Hepatocyte (in vitro differentiated cells): ENCODE data around the gene AP1G1. TPM values are rescaled to one million over a fixed set of nuclear protein-coding genes. Genes with fewer than 3 reads are reported as not detected.

Experiments
- DNase-seq: peaks from one replicate; pipeline ENCODE4 v3.0.0-alpha.2; 2016; ENCODE audit warnings: low spot score
- H2AFZ ChIP-seq: fragments of 200-600 bp; sonication (generic); 2 replicates; pipeline ENCODE4 v1.6.0; 2016; ENCODE audit warnings: antibody characterized with exemption, mild to moderate bottlenecking
- H3K27ac ChIP-seq: fragments of 200-600 bp; sonication (generic); 2 replicates; pipeline ENCODE4 v1.5.1; 2016; ENCODE audit warnings: mild to moderate bottlenecking
- H3K27me3 ChIP-seq: fragments of 200-600 bp; sonication (generic); 2 replicates; pipeline ENCODE4 v1.6.1; 2016
- H3K36me3 ChIP-seq: fragments of 200-600 bp; sonication (generic); replicated peaks from 2 replicates; pipeline ENCODE4 v1.5.1; 2016; ENCODE audit warnings: low read depth; ENCODE audit not compliant: insufficient read depth
- H3K4me1 ChIP-seq: fragments of 200-600 bp; sonication (generic); 2 replicates; pipeline ENCODE4 v1.5.1; 2016; ENCODE audit warnings: mild to moderate bottlenecking, moderate library complexity; ENCODE audit not compliant: insufficient read depth
- H3K4me2 ChIP-seq: fragments of 200-600 bp; sonication (generic); 2 replicates; pipeline ENCODE4 v1.6.0; 2016
- H3K4me3 ChIP-seq: fragments of 200-600 bp; sonication (generic); 2 replicates; pipeline ENCODE4 v1.5.1; 2016; ENCODE audit warnings: mild to moderate bottlenecking
- H3K79me2 ChIP-seq: fragments of 200-600 bp; sonication (generic); 2 replicates; pipeline ENCODE4 v1.6.0; 2017; ENCODE audit warnings: mild to moderate bottlenecking
- H3K9me2 ChIP-seq: fragments of 200-600 bp; sonication (generic); replicated peaks from 2 replicates; pipeline ENCODE4 v1.6.0; 2017; ENCODE audit warnings: mild to moderate bottlenecking; ENCODE audit not compliant: insufficient read depth
- H3K9me3 ChIP-seq: fragments of 200-600 bp; sonication (generic); 2 replicates; pipeline ENCODE4 v1.5.1; 2016; ENCODE audit warnings: low read depth, mild to moderate bottlenecking
- H4K20me1 ChIP-seq: fragments of 200-600 bp; sonication (generic); 2 replicates; pipeline ENCODE4 v1.6.0; 2016; ENCODE audit warnings: mild to moderate bottlenecking; ENCODE audit not compliant: insufficient read depth, poor library complexity, severe bottlenecking
- EZH2 ChIP-seq: fragments of 200-600 bp; sonication (generic); IDR thresholded peaks from 2 replicates; pipeline ENCODE4 v1.6.1; 2016; ENCODE audit warnings: antibody characterized with exemption, mild to moderate bottlenecking, borderline replicate concordance
- EZH2phosphoT487 ChIP-seq: fragments of 200-600 bp; sonication (generic); IDR thresholded peaks from one replicate; pipeline ENCODE4 v1.6.1; 2018; ENCODE audit warnings: antibody characterized with exemption, mild to moderate bottlenecking, low read depth, moderate library complexity; ENCODE audit not compliant: unreplicated experiment, severe bottlenecking
- WGBS: methylation state at CpG from one replicate; pipeline ENCODE4 v1.1.6; 2016; ENCODE audit warnings: low lambda C conversion rate; ENCODE audit errors: missing lambda C conversion rate; 5-methylcytosine and 5-hydroxymethylcytosine counted together
- polyA plus RNA-seq: library from polyadenylated mRNA; unstranded; fragments of >200 nt; fragmentation: Nextera tagmentation; extraction: Ambion mirVana; gene quantifications from 2 replicates; pipeline ENCODE4 v1.2.1, GENCODE V29; 2016
- total RNA-seq: library from RNA; depleted of rRNA; stranded (reverse); fragments of >200 nt; gene quantifications from 2 replicates; pipeline ENCODE4 v1.2.3, GENCODE V29; 2014
- TF ChIP-seq, protein P1 (sequence below): fragments of 200-600 bp; sonication (generic); IDR thresholded peaks from 2 replicates; pipeline ENCODE4 v1.5.1; 2016; ENCODE audit warnings: antibody characterized with exemption, mild to moderate bottlenecking; ENCODE audit not compliant: poor library complexity

The AP1G1 gene
- total and polyA plus RNA-seq, 2 experiments from 2014 or later = 28.3 to 96.2 TPM

DNA sequence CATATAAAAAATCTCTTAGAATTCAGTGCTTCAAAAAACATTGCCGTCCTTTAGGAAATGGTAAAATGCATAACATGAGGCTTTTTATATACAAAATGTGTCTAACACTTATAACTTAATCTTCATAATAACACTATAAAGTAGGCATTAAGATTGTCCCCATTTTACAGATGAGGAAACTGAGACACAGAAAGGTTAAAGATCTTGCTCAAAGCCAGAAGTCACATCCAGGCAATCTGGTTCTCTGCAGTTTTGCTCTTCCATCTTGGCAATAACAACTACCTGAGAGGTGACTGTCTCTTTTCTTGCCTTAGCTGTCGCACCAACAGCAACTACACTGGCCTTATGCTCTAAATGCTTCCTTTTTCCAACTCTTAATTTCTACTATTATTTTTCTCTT, 24.5 kb downstream of the AP1G1 start:
- Histone ChIP-seq H3K9me3 (no peaks in the 10 kb centered on the region), H3K4me3 (no peak overlapping the region), H3K79me2 (peaks cover 97% of the 10 kb centered on the region), H3K4me1 (no peaks in the 10 kb centered on the region), H3K4me2 (no peak overlapping the region), H2AFZ (no peak overlapping the region), H3K27me3 (no peaks in the 10 kb centered on the region), H3K27ac (no peak overlapping the region), H3K36me3 (no peaks in the 10 kb centered on the region), H4K20me1 (peaks cover 47% of the 10 kb centered on the region), H3K9me2 (no peaks in the 10 kb centered on the region)
- 97% methylated on average over 2 of the region's 2 CpGs for WGBS
- TF ChIP-seq, protein P1, sequence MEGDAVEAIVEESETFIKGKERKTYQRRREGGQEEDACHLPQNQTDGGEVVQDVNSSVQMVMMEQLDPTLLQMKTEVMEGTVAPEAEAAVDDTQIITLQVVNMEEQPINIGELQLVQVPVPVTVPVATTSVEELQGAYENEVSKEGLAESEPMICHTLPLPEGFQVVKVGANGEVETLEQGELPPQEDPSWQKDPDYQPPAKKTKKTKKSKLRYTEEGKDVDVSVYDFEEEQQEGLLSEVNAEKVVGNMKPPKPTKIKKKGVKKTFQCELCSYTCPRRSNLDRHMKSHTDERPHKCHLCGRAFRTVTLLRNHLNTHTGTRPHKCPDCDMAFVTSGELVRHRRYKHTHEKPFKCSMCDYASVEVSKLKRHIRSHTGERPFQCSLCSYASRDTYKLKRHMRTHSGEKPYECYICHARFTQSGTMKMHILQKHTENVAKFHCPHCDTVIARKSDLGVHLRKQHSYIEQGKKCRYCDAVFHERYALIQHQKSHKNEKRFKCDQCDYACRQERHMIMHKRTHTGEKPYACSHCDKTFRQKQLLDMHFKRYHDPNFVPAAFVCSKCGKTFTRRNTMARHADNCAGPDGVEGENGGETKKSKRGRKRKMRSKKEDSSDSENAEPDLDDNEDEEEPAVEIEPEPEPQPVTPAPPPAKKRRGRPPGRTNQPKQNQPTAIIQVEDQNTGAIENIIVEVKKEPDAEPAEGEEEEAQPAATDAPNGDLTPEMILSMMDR = no peak
- TF ChIP-seq EZH2phosphoT487 = no peak
- no peak for TF ChIP-seq EZH2
- no peak for DNase-seq

DNA sequence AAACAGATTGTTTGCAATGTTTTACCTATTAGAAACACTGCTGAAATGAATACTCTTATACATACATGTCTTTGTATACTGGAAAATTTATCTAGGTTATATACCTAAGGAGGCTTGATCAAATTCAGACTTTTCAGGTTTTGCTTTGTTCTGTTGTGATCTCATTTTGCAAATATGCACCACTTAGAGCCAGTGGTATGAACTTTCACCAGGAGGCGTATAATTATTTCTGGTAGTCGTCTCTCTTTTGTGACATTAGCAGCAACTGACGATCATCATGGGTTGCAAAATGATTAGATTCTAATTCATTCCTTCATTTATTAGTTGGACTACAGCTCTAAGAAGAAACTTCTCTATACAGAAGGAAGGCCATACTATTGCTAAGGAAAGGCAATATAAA, 26.9 kb downstream of the AP1G1 start:
- no peaks in the 10 kb centered on the region for H3K36me3 ChIP-seq
- H3K4me1 ChIP-seq = no peaks in the 10 kb centered on the region
- 45% methylated on average over 3 of the region's 3 CpGs for WGBS
- no peaks in the 10 kb centered on the region for H3K9me2 ChIP-seq
- TF ChIP-seq EZH2 (no peak), EZH2phosphoT487 (no peak)
- TF ChIP-seq, protein P1 = no peak
- no peaks in the 10 kb centered on the region for H3K27me3 ChIP-seq
- H3K4me3 ChIP-seq = no peak overlapping the region
- H3K9me3 ChIP-seq = no peaks in the 10 kb centered on the region
- peak overlapping the region; percentile 2 for H3K4me2 ChIP-seq
- peak overlapping the region; percentile 26 for H3K27ac ChIP-seq
- H3K79me2 ChIP-seq = peaks cover 96% of the 10 kb centered on the region
- H4K20me1 ChIP-seq = peaks cover 55% of the 10 kb centered on the region
- no peak for DNase-seq
- no peak overlapping the region for H2AFZ ChIP-seq

DNA sequence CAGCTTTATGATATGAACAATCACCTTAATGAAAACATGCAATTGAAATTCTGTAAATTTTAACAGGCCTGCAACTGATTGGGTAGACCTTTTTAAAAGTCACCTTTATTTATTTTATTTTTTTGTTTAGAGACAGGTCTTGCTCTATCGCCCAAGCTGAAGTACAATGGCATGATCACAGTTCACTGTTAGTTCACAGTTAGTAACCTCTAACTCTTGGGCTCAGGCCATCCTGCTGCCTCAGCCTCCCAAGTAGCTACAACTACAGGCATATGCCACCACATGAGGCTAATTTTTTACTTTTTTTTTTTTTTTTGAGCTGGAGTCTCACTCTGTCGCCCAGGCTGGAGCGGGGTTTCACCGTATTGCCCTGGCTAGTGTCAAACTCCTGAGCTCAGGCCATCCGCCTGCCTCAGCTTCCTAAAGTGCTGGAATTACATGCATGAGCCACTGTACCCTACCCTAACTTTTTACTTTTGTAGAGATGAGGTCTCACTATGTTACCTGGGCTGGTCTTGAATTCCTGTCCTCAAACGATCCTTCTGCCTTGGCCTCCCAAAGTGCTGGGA, 28.0 kb downstream of the AP1G1 start:
- H3K4me3 ChIP-seq = no peak overlapping the region
- H3K9me2 ChIP-seq = no peaks in the 10 kb centered on the region
- no peaks in the 10 kb centered on the region for H3K9me3 ChIP-seq
- H3K4me1 ChIP-seq = no peaks in the 10 kb centered on the region
- H4K20me1 ChIP-seq = peaks cover 54% of the 10 kb centered on the region
- peaks cover 96% of the 10 kb centered on the region for H3K79me2 ChIP-seq
- H3K4me2 ChIP-seq = no peak overlapping the region
- TF ChIP-seq EZH2phosphoT487 (no peak), EZH2 (no peak)
- TF ChIP-seq, protein P1 = no peak
- no peak for DNase-seq
- no peak overlapping the region for H2AFZ ChIP-seq
- 96% methylated on average over 6 of the region's 6 CpGs for WGBS
- H3K36me3 ChIP-seq = no peaks in the 10 kb centered on the region
- peak overlapping the region; percentile 26 for H3K27ac ChIP-seq
- H3K27me3 ChIP-seq = no peaks in the 10 kb centered on the region

DNA sequence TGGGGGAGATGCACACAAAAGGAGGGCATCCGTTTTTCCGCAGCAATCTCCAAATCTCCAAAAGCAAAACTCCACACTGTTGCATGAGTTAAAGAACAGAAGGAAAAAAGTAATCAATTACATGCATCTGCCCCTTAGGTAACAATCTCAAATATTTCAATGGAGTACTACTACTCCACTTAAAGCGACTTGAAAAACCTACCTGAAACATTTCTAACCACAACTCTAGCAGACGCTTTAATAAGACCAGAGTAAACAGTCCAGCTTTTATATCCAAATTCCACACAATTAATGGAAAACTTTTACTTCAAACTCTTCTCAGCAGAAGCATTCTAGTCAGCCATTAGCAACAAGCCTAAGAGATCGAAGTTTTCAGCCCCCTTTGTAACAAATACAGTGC, 29.9 kb downstream of the AP1G1 start:
- Histone ChIP-seq H3K79me2 (peaks cover 89% of the 10 kb centered on the region), H4K20me1 (peaks cover 54% of the 10 kb centered on the region), H3K36me3 (no peaks in the 10 kb centered on the region), H3K9me3 (no peaks in the 10 kb centered on the region), H3K27me3 (no peaks in the 10 kb centered on the region), H3K27ac (no peak overlapping the region), H2AFZ (no peak overlapping the region), H3K4me1 (no peaks in the 10 kb centered on the region), H3K4me2 (no peak overlapping the region), H3K9me2 (no peaks in the 10 kb centered on the region), H3K4me3 (no peak overlapping the region)
- TF ChIP-seq EZH2phosphoT487 (no peak), EZH2 (no peak)
- TF ChIP-seq, protein P1 = no peak
- no peak for DNase-seq
- 78% methylated on average over 5 of the region's 5 CpGs for WGBS
